Measurements from ENCODE around the gene NME1.

DNA sequence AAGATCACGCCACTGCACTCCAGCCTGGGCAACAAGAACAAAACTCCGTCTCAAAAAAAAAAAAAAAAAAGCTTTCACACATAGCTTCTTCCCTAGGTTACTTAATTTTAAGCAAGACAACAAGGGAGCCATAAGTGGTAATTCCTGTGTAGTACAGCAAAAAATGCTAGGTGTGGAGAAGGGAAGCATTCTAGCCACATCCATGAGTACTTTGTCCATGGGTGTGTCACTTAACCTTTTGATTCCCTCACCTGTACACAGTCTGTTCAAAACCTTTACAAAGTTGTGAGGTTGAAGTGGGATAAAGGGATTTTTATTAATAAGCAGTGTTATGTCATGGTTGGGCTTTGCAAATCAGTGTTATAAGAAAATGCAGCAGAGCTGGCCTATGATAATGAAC, 17.4 kb downstream of the NME1 start:
- TF ChIP-seq POLR2A (IDR thresholded peaks at IDR 0.05) (no peak), POLR2AphosphoS5 (IDR thresholded peaks at IDR 0.05) (no peak), EP300 (IDR thresholded peaks at IDR 0.05) (no peak)
- TF ChIP-seq, protein P1, sequence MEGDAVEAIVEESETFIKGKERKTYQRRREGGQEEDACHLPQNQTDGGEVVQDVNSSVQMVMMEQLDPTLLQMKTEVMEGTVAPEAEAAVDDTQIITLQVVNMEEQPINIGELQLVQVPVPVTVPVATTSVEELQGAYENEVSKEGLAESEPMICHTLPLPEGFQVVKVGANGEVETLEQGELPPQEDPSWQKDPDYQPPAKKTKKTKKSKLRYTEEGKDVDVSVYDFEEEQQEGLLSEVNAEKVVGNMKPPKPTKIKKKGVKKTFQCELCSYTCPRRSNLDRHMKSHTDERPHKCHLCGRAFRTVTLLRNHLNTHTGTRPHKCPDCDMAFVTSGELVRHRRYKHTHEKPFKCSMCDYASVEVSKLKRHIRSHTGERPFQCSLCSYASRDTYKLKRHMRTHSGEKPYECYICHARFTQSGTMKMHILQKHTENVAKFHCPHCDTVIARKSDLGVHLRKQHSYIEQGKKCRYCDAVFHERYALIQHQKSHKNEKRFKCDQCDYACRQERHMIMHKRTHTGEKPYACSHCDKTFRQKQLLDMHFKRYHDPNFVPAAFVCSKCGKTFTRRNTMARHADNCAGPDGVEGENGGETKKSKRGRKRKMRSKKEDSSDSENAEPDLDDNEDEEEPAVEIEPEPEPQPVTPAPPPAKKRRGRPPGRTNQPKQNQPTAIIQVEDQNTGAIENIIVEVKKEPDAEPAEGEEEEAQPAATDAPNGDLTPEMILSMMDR (IDR thresholded peaks at IDR 0.05), result no peak

All from suprapubic skin (tissue), 4 donors.